SK-N-MC (cell line): ENCODE results near the gene CACNA1E.

Experiments used
- EZH2 ChIP-seq: fragments of 200-600 bp; sonication (generic); IDR thresholded peaks from one replicate; pipeline ENCODE4 v1.6.1; 2017; ENCODE audit warnings: antibody characterized with exemption
- POLR2AphosphoS5 ChIP-seq: IDR thresholded peaks from 2 replicates; pipeline ENCODE4 v1.6.1; 2012; ENCODE audit warnings: mild to moderate bottlenecking, low read depth, low read length, borderline replicate concordance

- TF ChIP-seq EZH2, result no peak
- no peak for TF ChIP-seq POLR2AphosphoS5
Measured at GRCh38 chr1:181451661-181452230, 31.6 kb upstream of the CACNA1E start.
